Measurements from ENCODE around the gene VKORC1. TPM values are rescaled to one million over a fixed set of nuclear protein-coding genes. Genes with fewer than 3 reads are reported as not detected.

Gene VKORC1
- total and polyA plus RNA-seq, 2 of the 8 experiments (the other 6 are each of a cell fraction or from before 2014, with no cell fraction given) = 84.1 to 483 TPM

DNA sequence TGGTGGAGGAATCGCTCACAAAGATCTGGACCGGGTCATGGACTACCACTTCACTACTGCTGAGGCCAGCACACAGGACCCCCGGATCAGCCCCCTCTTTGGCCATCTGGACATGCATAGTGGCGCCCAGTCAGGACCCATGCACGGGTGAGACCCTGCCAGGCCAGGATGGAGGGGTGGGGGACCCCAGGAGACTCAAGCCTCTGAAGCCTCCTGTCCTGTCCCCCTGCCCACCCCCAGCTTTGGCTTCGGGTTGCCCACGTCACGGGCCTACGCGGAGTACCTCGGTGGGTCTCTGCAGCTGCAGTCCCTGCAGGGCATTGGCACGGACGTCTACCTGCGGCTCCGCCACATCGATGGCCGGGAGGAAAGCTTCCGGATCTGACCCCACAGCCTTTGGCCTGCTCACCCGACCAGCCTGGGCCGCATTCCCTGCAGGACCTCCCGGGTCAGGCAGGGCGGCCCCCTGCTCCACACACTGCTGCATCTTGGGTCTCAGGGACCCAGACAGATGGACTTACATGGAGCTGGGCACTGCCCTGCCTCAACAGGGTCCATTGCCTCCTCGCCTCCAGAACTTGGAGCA is 17.4 kb upstream of the VKORC1 start:
- no peak for FAIRE-seq
- Histone ChIP-seq H3K4me3 (ENCODE audit: extremely low read depth in 1 of 4, insufficient read depth in 2 of 4, low read depth in 3 of 4, low read length in 4 of 4) (no peak overlapping the region), H4K20me1 (replicated peaks in 1 of 2; ENCODE audit: control insufficient read depth in 1 of 2, insufficient read depth in 2 of 2, low read length in 2 of 2) (no peaks in the 10 kb centered on the region), H3K23ac (ENCODE audit: insufficient read length) (no peak overlapping the region), H3K4ac (replicated peaks; ENCODE audit: insufficient read length, low read depth, low read length) (no peak overlapping the region), H4K8ac (ENCODE audit: extremely low read depth, insufficient read depth, low read length) (no peak overlapping the region), H2AFZ (ENCODE audit: low read length) (no peak overlapping the region), H3K9ac (replicated peaks in 1 of 4; ENCODE audit: extremely low read depth in 1 of 4, low read depth in 3 of 4, low read length in 3 of 4) (no peak overlapping the region), H3K56ac (replicated peaks; ENCODE audit: insufficient read length, low read depth, low read length) (no peak overlapping the region), H2BK20ac (ENCODE audit: low read length) (no peak overlapping the region), H3K4me2 (ENCODE audit: insufficient read depth in 1 of 2, low read depth in 2 of 2, low read length in 2 of 2) (no peak overlapping the region), H3K27me3 (replicated peaks in 1 of 4; ENCODE audit: control insufficient read depth in 3 of 4, extremely low read depth in 1 of 4, insufficient read depth in 3 of 4, low read length in 3 of 4) (no peaks in the 10 kb centered on the region), H3K4me1 (replicated peaks in 1 of 4; ENCODE audit: control insufficient read depth in 3 of 4, insufficient read depth in 4 of 4, low read length in 3 of 4) (peaks cover 0 to 3% (median 2%) of the 10 kb centered on the region in 4 experiments; a peak in 1 of 7 replicates), H2BK15ac (ENCODE audit: low read length) (no peak overlapping the region), H3K79me2 (ENCODE audit: control insufficient read depth in 1 of 2, insufficient read depth in 2 of 2, low read length in 2 of 2) (no peaks in the 10 kb centered on the region), H2BK12ac (ENCODE audit: low read depth, low read length) (no peak overlapping the region), H4K91ac (replicated peaks; ENCODE audit: insufficient read length, low read length) (no peak overlapping the region), H3K9me3 (ENCODE audit: insufficient read depth in 2 of 2, low read depth in 1 of 2, low read length in 1 of 2) (no peaks in the 10 kb centered on the region), H3K79me1 (ENCODE audit: low read depth, low read length) (no peaks in the 10 kb centered on the region; the same call in 1 of the 2 replicates), H2BK120ac (replicated peaks; ENCODE audit: low read depth, low read length) (no peak overlapping the region), H3K18ac (ENCODE audit: extremely low read depth, low read length) (no peak overlapping the region), H2BK5ac (ENCODE audit: low read depth, low read length) (no peak overlapping the region), H3K14ac (ENCODE audit: insufficient read length) (no peak overlapping the region), H3K27ac (ENCODE audit: low read depth, low read length) (no peak overlapping the region), H3K23me2 (ENCODE audit: low read depth, low read length) (peaks cover 8% of the 10 kb centered on the region), H3K36me3 (ENCODE audit: control insufficient read depth in 2 of 4, insufficient read depth in 4 of 4, low read length in 3 of 4) (peaks cover 2 to 18% (median 12%) of the 10 kb centered on the region in 4 experiments; a peak in 5 of 8 replicates), H2AK5ac (ENCODE audit: low read depth, low read length) (no peak overlapping the region), H4K5ac (ENCODE audit: insufficient read length, low read depth, low read length) (no peak overlapping the region)
- POLR2A ChIA-PET (ENCODE audit: partially characterized antibody) = interaction anchor here (0.5 to 29.9 kb wide), 8 partner anchors 11 to 611 kb away, joined by 3 to 713 read pairs (median 5); partner anchors contain the start of genes FUS, PRSS36 and PRSS8
- TF ChIP-seq POLR2A (IDR thresholded peaks at IDR 0.05; ENCODE audit: control extremely low read depth in 1 of 2, low read depth in 2 of 2, low read length in 2 of 2) (no peak), SP2 (IDR thresholded peaks at IDR 0.05; ENCODE audit: low read length) (no peak), PHF8 (conservative IDR thresholded peaks at IDR 0.05; ENCODE audit: low read depth, low read length) (no peak), MAFK (IDR thresholded peaks at IDR 0.05; ENCODE audit: low read depth, low read length) (no peak), CHD1 (IDR thresholded peaks at IDR 0.05; ENCODE audit: low read depth, low read length) (no peak)
- TF ChIP-seq, protein P1, sequence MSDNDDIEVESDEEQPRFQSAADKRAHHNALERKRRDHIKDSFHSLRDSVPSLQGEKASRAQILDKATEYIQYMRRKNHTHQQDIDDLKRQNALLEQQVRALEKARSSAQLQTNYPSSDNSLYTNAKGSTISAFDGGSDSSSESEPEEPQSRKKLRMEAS (IDR thresholded peaks at IDR 0.05) = no peak
- CTCF ChIA-PET (ENCODE audit: partially characterized antibody) = interaction anchor here (0.6 to 1.1 kb wide), 4 partner anchors 9 to 30 kb away, joined by 3 to 5 read pairs (median 3); no protein-coding TSS in a partner anchor
- 94% methylated on average over 22 of the region's 23 CpGs; no CpG with 5 or more reads in 1 of the 2 experiments for WGBS, 2 experiments (ENCODE audit: extremely low coverage in 1 of 2, insufficient coverage in 1 of 2, insufficient read length in 1 of 2, insufficient replicate concordance in 2 of 2, low coverage in 1 of 2, low lambda C conversion rate in 2 of 2, missing lambda C conversion rate in 1 of 2)
- DNase-seq (ENCODE audit: low read depth in 1 of 2, low spot score in 2 of 2) = no peak
